Stimulated activated naive B cell treated with anti-CD40 and anti-IgM and Interleukin-4, amounts not matched to agents 10 μg/mL and 1 μg/mL and 100 μg/mL, for 72 hours (primary cell): ENCODE data around the gene S100A12.

Experiments used
- ATAC-seq, 2 donors: fragments of 150-1000 bp; cut with Tn5 transposase; replicated peaks; 2 replicates each; pipeline ENCODE4 v1.10.0; 2021; ENCODE audit warnings: moderate library complexity in 1 of 2
- DNase-seq: peaks from one replicate; pipeline ENCODE4 v3.0.0; 2021
- H3K27ac Mint-ChIP-seq: one replicate; pipeline ENCODE4 v1.8.0; 2022; ENCODE audit warnings: mild to moderate bottlenecking, mixed read lengths
- H3K27me3 Mint-ChIP-seq, 2 donors: one replicate each; pipeline ENCODE4 v1.8.0; 2022; ENCODE audit warnings: mixed read lengths in 2 of 2
- H3K36me3 Mint-ChIP-seq, 2 donors: one replicate each; pipeline ENCODE4 v1.8.0; 2022; ENCODE audit warnings: mixed read lengths in 2 of 2, mild to moderate bottlenecking in 1 of 2
- H3K4me1 Mint-ChIP-seq, 2 donors: one replicate each; pipeline ENCODE4 v1.8.0; 2022; ENCODE audit warnings: mixed read lengths in 2 of 2, mild to moderate bottlenecking in 1 of 2
- H3K4me3 Mint-ChIP-seq, 2 donors: one replicate each; pipeline ENCODE4 v1.8.0; 2022; ENCODE audit warnings: mild to moderate bottlenecking in 2 of 2, mixed read lengths in 2 of 2, moderate library complexity in 1 of 2
- H3K9me3 Mint-ChIP-seq, 2 donors: one replicate each; pipeline ENCODE4 v1.8.0; 2022; ENCODE audit warnings: mixed read lengths in 2 of 2, mild to moderate bottlenecking in 1 of 2

S100A12 gene

DNA sequence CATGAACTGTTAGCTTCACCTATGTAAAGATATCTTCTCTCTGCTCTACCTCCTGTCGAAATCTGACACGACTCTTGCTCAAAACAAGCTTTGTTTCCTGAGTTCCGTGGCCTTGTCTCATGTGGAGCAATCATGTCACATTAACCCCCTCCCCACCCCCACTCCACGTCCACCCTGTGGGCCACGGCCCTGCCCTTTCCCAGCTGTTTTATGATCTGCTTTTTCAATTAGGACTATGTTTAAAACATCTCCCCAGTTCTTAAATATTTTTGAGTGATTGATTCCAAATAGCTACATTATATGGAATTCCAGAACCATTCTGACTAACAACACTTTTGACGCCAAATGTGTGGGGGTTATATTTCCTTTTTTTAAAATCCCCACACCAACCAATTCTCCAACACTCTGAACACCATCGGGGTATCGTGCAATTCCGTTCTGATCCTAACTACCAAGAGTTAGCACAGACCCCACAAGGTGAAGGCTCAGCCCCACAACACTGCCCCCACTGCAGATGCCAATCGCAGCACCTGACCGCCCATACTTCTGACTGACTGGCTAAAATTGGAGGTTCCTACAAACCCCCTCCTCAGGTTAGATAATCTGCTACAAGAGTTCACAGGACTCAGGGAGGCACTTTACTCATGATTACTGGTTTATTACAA lies 28.1 kb upstream of the S100A12 start:
- Mint-ChIP-seq H3K27me3 (peaks cover 48 to 51% of the 10 kb centered on the region in 2 donors), H3K4me1 (peaks cover 0 to 2% of the 10 kb centered on the region in 2 donors), H3K4me3 (no peak overlapping the region), H3K9me3 (peaks cover 3% of the 10 kb centered on the region in 2 donors), H3K27ac (no peak overlapping the region), H3K36me3 (peaks cover 0 to 2% of the 10 kb centered on the region in 2 donors)
- ATAC-seq (no peak), DNase-seq (no peak)

GRCh38 chr1:153402226-153402625 lies 26.8 kb upstream of the S100A12 start:
- no peak overlapping the region for H3K4me3 Mint-ChIP-seq
- DNase-seq (no peak), ATAC-seq (no peak)
- peaks cover 0 to 2% of the 10 kb centered on the region in 2 donors for H3K4me1 Mint-ChIP-seq
- no peak overlapping the region for H3K27ac Mint-ChIP-seq
- peaks cover 3% of the 10 kb centered on the region in 2 donors for H3K9me3 Mint-ChIP-seq
- peaks cover 39 to 48% of the 10 kb centered on the region in 2 donors for H3K27me3 Mint-ChIP-seq
- peaks cover 0 to 2% of the 10 kb centered on the region in 2 donors for H3K36me3 Mint-ChIP-seq

DNA sequence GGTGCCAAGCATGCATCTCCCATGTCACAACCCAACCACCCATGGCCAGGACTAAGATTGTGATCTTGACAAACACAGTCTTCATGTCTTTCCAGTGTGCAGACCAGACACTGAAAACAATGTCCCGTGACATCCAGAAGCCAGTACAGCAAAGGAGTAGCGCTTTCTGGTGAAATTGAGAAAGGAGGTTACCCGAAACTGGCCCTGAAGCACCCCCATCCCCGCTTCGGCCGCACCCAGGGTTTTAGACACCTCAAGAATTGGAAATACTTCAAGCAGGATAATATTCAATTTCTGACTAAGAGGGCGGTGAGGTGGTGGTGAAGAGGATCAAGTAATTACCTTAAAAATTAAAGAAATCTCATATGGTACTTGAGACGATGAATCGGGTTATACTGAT lies 26.0 kb upstream of the S100A12 start:
- Mint-ChIP-seq H3K9me3 (peaks cover 3% of the 10 kb centered on the region in 2 donors), H3K4me3 (no peak overlapping the region), H3K4me1 (peaks cover 0 to 2% of the 10 kb centered on the region in 2 donors), H3K27ac (no peak overlapping the region), H3K27me3 (peaks cover 34 to 43% of the 10 kb centered on the region in 2 donors), H3K36me3 (peaks cover 0 to 2% of the 10 kb centered on the region in 2 donors)
- DNase-seq (no peak), ATAC-seq (no peak)

- ATAC-seq = no peak
- DNase-seq = no peak
- H3K4me1 Mint-ChIP-seq = peaks cover 0 to 2% of the 10 kb centered on the region in 2 donors
- no peak overlapping the region for H3K27ac Mint-ChIP-seq
- peaks cover 0 to 2% of the 10 kb centered on the region in 2 donors for H3K36me3 Mint-ChIP-seq
- no peak overlapping the region for H3K4me3 Mint-ChIP-seq
- peaks cover 3% of the 10 kb centered on the region in 2 donors for H3K9me3 Mint-ChIP-seq
- H3K27me3 Mint-ChIP-seq = peaks cover 34 to 42% of the 10 kb centered on the region in 2 donors
These were observed 24.8 kb upstream of the S100A12 start for GRCh38 chr1:153400244-153400643.

GRCh38 chr1:153399401-153400055 lies 24.1 kb upstream of the S100A12 start:
- ATAC-seq = no peak
- peaks cover under 1% of the 10 kb centered on the region in 2 donors for H3K9me3 Mint-ChIP-seq
- H3K4me3 Mint-ChIP-seq = no peak overlapping the region
- peaks cover 0 to 2% of the 10 kb centered on the region in 2 donors for H3K4me1 Mint-ChIP-seq
- DNase-seq = no peak
- H3K27me3 Mint-ChIP-seq = peaks cover 33 to 49% of the 10 kb centered on the region in 2 donors
- H3K36me3 Mint-ChIP-seq = peaks cover 0 to under 1% of the 10 kb centered on the region in 2 donors
- no peak overlapping the region for H3K27ac Mint-ChIP-seq

- ATAC-seq (no peak), DNase-seq (no peak)
- Mint-ChIP-seq H3K36me3 (no peaks in the 10 kb centered on the region), H3K9me3 (no peaks in the 10 kb centered on the region), H3K4me1 (peaks cover 0 to 1% of the 10 kb centered on the region in 2 donors), H3K4me3 (no peak overlapping the region), H3K27ac (no peak overlapping the region), H3K27me3 (peaks cover 34 to 47% of the 10 kb centered on the region in 2 donors)
These were observed 22.7 kb upstream of the S100A12 start for GRCh38 chr1:153397924-153398651.

DNA sequence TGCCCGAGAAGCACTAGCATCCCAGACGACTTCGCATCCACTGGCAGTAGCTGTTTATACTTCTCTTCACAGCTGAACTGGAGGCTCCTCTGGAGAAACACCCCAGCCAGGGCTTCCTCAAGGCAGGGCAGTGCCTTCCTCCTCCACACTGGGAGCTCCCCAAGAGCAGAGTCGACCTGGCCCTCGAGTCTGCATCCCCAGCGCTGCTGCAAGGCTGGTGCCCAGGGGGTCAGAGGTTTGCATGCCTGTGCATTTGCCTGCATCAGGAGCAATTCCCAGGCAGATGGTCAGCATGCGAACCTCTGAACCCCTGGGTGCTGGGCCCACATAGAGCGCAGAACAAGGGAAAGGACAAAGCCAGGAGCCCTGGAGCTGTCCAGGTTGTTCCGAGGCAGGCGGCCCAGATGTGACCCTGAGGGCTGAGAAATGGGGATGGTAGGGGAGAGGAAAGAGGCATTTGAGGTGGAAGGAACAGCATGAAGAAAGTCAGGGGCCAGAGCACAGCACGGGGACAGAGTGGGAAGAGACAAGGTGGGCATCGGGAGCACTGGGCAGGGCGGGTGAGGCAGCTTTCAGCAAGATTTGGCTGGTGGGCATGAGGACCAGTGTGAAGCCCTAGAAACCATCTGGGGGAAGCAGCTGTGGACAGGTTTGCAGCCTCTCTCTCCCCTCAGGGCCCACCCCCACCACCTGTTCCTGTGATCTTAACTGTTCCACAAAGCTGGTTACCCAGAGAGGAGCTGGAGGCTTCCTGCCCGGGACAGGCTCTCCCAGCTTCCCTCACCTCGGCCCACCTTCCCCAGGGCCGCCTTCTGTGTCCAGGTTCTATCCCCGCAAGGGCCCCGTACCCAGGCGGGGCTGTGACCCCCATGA lies 21.9 kb upstream of the S100A12 start:
- Mint-ChIP-seq H3K9me3 (no peaks in the 10 kb centered on the region), H3K27me3 (peaks cover 37 to 50% of the 10 kb centered on the region in 2 donors), H3K4me3 (no peak overlapping the region), H3K36me3 (no peaks in the 10 kb centered on the region), H3K27ac (no peak overlapping the region), H3K4me1 (peaks cover 0 to 1% of the 10 kb centered on the region in 2 donors)
- DNase-seq (no peak), ATAC-seq (no peak)

GRCh38 chr1:153396461-153396860 lies 21.0 kb upstream of the S100A12 start:
- peaks cover 37 to 53% of the 10 kb centered on the region in 2 donors for H3K27me3 Mint-ChIP-seq
- no peak for ATAC-seq

GRCh38 chr1:153395776-153396175 lies 20.4 kb upstream of the S100A12 start:
- H3K27ac Mint-ChIP-seq = no peak overlapping the region
- H3K9me3 Mint-ChIP-seq = no peaks in the 10 kb centered on the region
- DNase-seq = no peak
- H3K4me3 Mint-ChIP-seq = no peak overlapping the region
- no peaks in the 10 kb centered on the region for H3K36me3 Mint-ChIP-seq
- peaks cover 40 to 60% of the 10 kb centered on the region in 2 donors for H3K27me3 Mint-ChIP-seq
- H3K4me1 Mint-ChIP-seq = peaks cover 0 to 1% of the 10 kb centered on the region in 2 donors
- no peak for ATAC-seq

More at GRCh38 chr1:153396461-153396860, 21.0 kb upstream of the S100A12 start:
- Mint-ChIP-seq H3K27ac (no peak overlapping the region), H3K4me1 (peaks cover 0 to 1% of the 10 kb centered on the region in 2 donors), H3K36me3 (no peaks in the 10 kb centered on the region), H3K4me3 (no peak overlapping the region), H3K9me3 (no peaks in the 10 kb centered on the region)
- no peak for DNase-seq

DNA sequence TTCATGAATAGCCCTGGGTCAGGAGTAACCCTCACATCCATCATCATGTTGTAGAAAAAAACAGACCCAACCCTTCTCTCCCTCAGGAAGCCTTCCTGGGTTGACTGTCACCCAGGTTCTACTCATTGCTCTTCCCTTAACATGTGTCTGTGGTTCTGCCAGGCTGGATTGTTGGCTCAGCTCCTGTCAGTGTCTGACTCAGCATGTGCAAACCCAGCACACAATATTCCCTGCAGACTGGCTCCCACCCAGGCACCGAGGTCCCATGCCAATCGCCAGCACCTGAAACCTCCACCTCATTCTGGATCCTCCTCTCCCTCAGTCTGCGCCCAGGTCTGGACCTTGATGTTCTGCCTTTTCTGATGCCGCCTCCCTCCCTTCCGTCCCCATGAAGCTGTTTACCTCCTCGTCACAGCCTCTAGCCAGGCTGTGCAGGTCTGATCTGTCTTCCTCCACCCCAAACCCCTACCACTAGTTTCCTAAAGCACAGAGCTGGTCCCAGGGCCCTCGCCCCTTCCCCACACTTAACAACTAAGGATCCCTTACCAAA lies 19.8 kb upstream of the S100A12 start:
- ATAC-seq (no peak), DNase-seq (no peak)
- H3K27me3 Mint-ChIP-seq = peaks cover 42 to 61% of the 10 kb centered on the region in 2 donors
- no peaks in the 10 kb centered on the region for H3K9me3 Mint-ChIP-seq
- H3K4me3 Mint-ChIP-seq = no peak overlapping the region
- peaks cover 0 to 1% of the 10 kb centered on the region in 2 donors for H3K4me1 Mint-ChIP-seq
- H3K27ac Mint-ChIP-seq = no peak overlapping the region
- H3K36me3 Mint-ChIP-seq = no peaks in the 10 kb centered on the region

DNA sequence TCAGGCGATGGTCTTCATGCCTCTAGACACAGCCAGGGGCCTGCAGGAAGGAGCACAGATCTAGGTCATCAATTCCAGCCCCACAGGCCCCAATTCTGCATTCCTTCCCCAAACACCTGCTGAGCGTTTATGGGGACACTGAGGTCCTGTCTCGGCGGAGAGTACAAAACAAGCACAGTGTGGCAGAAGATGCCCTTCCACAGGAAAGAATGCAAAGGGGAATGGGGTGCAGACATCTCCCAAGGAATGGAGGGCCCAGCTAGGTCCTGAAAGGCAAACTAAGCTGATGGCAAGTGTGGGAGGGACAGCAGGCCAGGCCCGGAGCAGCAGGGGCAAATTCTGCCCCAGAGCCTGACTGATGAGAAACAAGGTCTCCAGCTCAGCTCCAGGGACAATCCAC lies 19.0 kb upstream of the S100A12 start:
- Mint-ChIP-seq H3K4me3 (no peak overlapping the region), H3K4me1 (peaks cover 0 to 1% of the 10 kb centered on the region in 2 donors), H3K36me3 (no peaks in the 10 kb centered on the region), H3K27me3 (peaks cover 36 to 53% of the 10 kb centered on the region in 2 donors), H3K9me3 (no peaks in the 10 kb centered on the region), H3K27ac (no peak overlapping the region)
- DNase-seq (no peak), ATAC-seq (no peak)

DNA sequence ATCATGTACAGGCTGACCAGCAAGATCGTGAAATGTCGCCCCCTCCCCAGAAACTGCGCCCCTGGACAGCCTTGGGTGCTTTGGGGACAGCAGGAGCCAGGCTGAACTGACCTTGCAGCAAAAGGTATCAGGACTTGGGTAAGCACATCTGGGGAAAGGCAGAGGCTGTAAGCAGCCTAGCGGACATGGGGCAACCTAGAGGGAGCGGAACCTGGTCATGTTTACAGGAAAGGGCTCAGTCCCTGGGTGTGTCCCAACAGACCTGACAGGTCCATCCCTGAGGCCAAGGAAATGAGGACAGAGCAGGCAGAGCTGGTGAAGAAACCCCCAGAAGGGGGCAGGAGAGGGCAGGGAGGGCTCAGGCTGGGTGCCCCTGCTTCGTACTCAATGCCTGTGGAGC lies 18.5 kb upstream of the S100A12 start:
- Mint-ChIP-seq H3K36me3 (no peaks in the 10 kb centered on the region), H3K4me1 (peaks cover 0 to 1% of the 10 kb centered on the region in 2 donors), H3K9me3 (no peaks in the 10 kb centered on the region), H3K27me3 (peaks cover 31 to 48% of the 10 kb centered on the region in 2 donors), H3K4me3 (no peak overlapping the region), H3K27ac (no peak overlapping the region)
- DNase-seq (no peak), ATAC-seq (no peak)

DNA sequence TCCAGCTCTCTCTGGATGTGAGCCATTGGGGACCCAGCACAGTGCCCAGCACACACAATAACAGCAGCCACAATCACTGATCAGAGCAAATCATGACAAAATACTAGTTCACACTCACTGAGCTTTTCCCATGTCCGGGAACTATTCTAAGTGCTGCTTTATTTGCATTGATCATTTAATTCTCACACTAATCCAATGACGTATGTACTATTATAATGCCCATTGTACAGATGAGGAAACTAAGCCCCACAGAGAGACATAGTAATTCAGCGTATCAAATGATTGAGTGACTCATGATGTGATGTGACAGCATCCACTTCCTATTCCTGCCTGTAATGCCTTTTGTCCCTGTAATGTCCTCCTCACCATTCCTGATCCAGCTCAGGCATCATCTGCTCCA lies 17.4 kb upstream of the S100A12 start:
- DNase-seq (no peak), ATAC-seq (no peak)
- H3K4me1 Mint-ChIP-seq = peaks cover 0 to 1% of the 10 kb centered on the region in 2 donors
- H3K4me3 Mint-ChIP-seq = no peak overlapping the region
- no peak overlapping the region for H3K27ac Mint-ChIP-seq
- H3K9me3 Mint-ChIP-seq = no peaks in the 10 kb centered on the region
- peaks cover 28 to 44% of the 10 kb centered on the region in 2 donors for H3K27me3 Mint-ChIP-seq
- no peaks in the 10 kb centered on the region for H3K36me3 Mint-ChIP-seq
